Measurements from ENCODE around the gene BAZ1B. TPM values are rescaled to one million over a fixed set of nuclear protein-coding genes. Genes with fewer than 3 reads are reported as not detected.

Gene BAZ1B
- total RNA-seq, 1 experiment from 2014 or later = 107 TPM

- in situ Hi-C loops (cut with HindIII; ENCODE audit: low pct_unique_long_range_greater_than_20kb, low sequenced_read_pairs) = no loop called here
- intact Hi-C loops (cut with micrococcal nuclease; ENCODE audit: unreplicated experiment) = loop anchor here (5.0 kb wide), 1 partner anchor 36 kb away; the partner anchor contains the start of gene BCL7B
- peak overlapping the region; percentile 89 to 90 for H3K4me3 ChIP-seq (ENCODE audit: low read depth in 2 of 2, low read length in 2 of 2)
- DNase-seq (ENCODE audit: low read depth, low spot score) = no peak
- ATAC-seq = peak; percentile 84
- BruUV-seq (replicated peaks) = no TSS peak
- ChIA-PET CTCF (no interaction called here), POLR2A (interaction anchor here (0.6 to 1.5 kb wide), 5 partner anchors 26 to 174 kb away, joined by 3 to 9 read pairs (median 8); partner anchors contain the start of genes BCL7B and TBL2)
- H3K4me1 ChIP-seq (ENCODE audit: control insufficient read depth, insufficient read depth, low read length) = peaks cover 20% of the 10 kb centered on the region
- no peaks in the 10 kb centered on the region for H3K9me3 ChIP-seq (ENCODE audit: control insufficient read depth, insufficient read depth, low read depth, low read length)
- H3K36me3 ChIP-seq (ENCODE audit: control insufficient read depth, insufficient read depth, low read length) = peaks cover 12% of the 10 kb centered on the region
- no peaks in the 10 kb centered on the region for H3K27me3 ChIP-seq (ENCODE audit: control insufficient read depth, insufficient read depth, low read length)
- TF ChIP-seq REST (IDR thresholded peaks at IDR 0.05; ENCODE audit: insufficient read depth in 1 of 2, low read depth in 2 of 2, low read length in 1 of 2) (no peak), SIN3A (IDR thresholded peaks at IDR 0.05; ENCODE audit: borderline replicate concordance, insufficient read depth, low read depth, low read length) (peak; percentile 57; the same call in 1 of the 2 replicates)
- peak overlapping the region; percentile 96 for H3K27ac ChIP-seq (ENCODE audit: low read length)
These were observed 423 bp downstream of the BAZ1B start for GRCh38 chr7:73521636-73522104.

DNA sequence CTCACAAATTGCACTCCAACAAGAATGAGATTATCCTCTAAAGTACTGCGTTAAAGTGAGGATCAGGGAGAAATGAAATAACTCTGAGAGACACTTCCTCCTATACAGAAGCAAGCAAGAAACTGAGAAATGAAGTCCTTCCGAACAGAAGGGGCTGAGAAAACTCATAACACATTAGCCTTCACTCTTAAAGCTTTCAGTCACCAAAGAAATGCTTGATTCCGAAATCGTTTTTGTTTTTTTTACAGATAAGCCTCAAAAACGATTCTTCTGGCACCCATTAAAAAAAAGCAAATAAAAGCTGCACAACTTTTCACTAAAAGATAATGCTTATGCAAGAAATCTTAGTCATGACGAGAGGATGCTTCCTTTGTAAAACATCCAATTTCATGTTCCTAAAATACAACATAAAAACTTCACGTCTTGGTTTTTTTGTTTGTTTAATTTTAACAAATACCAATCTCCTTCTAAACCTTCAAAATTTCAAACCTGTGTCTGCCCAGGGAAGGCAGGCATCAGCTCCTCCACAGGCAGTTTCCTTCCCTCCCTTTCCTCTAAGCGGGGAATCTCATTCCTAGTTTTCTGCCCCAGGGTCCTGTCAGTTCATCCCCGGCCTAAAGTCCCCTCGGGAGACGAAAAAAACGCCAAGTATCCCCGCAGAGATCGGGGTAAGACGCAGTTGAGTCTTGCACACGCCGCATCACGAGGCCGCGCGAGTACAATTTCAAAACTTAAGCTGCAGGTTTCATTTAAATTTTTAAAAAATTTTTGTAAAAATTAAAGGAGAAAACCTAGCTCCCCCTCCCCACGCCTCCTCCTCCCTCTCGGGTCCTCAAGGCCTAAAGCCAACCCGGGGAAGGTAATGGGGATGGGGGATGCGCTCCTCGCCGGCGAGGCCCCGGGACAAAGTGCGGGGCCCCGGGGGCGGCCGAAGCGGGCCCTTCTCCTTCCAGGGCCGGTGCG, 1.1 kb downstream of the BAZ1B start:
- ATAC-seq = no peak; the same call in 1 of the 2 replicates
- Histone ChIP-seq H3K27ac (ENCODE audit: low read length) (peak overlapping the region; percentile 96), H3K27me3 (ENCODE audit: control insufficient read depth, insufficient read depth, low read length) (no peaks in the 10 kb centered on the region), H3K4me1 (ENCODE audit: control insufficient read depth, insufficient read depth, low read length) (peaks cover 20% of the 10 kb centered on the region), H3K36me3 (ENCODE audit: control insufficient read depth, insufficient read depth, low read length) (peaks cover 12% of the 10 kb centered on the region), H3K9me3 (ENCODE audit: control insufficient read depth, insufficient read depth, low read depth, low read length) (no peaks in the 10 kb centered on the region), H3K4me3 (ENCODE audit: low read depth in 2 of 2, low read length in 2 of 2) (peak overlapping the region; percentile 89 to 90)
- no peak for DNase-seq (ENCODE audit: low read depth, low spot score)
- POLR2A ChIA-PET = interaction anchor here (0.7 kb wide), 1 partner anchor 348 kb away, joined by 3 read pairs; no protein-coding TSS in a partner anchor
- intact Hi-C loops (cut with micrococcal nuclease; ENCODE audit: unreplicated experiment) (loop anchor here (5.0 kb wide), 1 partner anchor 36 kb away; the partner anchor contains the start of gene BCL7B), in situ Hi-C loops (cut with HindIII; ENCODE audit: low pct_unique_long_range_greater_than_20kb, low sequenced_read_pairs) (no loop called here)
- TF ChIP-seq REST (IDR thresholded peaks at IDR 0.05; ENCODE audit: insufficient read depth in 1 of 2, low read depth in 2 of 2, low read length in 1 of 2) (no peak), TCF7L2 (IDR thresholded peaks at IDR 0.05; ENCODE audit: low read depth, low read length) (no peak), CTCF (IDR thresholded peaks at IDR 0.05) (no peak), POLR2AphosphoS5 (IDR thresholded peaks at IDR 0.05; ENCODE audit: low read depth, low read length) (no peak), SIN3A (IDR thresholded peaks at IDR 0.05; ENCODE audit: borderline replicate concordance, insufficient read depth, low read depth, low read length) (no peak)
- TSS peak; percentile 68 for BruUV-seq (replicated peaks)
- CTCF ChIA-PET = no interaction called here
